ENCODE results near the gene GPR25.

DNA sequence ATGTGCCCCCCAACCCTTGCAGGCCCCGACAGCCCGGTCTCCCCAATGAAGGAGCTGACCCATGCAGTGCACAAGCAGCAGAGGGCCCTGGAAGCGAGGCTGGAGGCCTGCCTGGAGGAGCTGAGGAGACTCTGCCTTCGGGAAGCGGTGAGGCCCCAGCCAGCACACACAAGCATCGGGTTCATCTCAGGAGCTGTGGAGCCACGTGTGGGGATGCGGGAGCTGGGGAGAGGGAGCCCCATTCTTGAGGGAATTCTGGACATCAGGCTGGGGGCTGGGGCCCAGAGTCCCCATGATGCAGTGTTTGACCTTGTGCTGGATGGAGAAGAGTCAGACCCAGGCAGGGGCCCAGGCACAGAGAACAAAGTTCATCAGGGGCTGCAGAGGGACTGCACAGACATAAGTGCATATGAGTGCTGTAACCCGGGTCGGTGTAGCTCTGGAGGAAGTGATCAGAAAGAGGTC lies 26.7 kb downstream of the GPR25 start:
- TF ChIP-seq, protein P1, sequence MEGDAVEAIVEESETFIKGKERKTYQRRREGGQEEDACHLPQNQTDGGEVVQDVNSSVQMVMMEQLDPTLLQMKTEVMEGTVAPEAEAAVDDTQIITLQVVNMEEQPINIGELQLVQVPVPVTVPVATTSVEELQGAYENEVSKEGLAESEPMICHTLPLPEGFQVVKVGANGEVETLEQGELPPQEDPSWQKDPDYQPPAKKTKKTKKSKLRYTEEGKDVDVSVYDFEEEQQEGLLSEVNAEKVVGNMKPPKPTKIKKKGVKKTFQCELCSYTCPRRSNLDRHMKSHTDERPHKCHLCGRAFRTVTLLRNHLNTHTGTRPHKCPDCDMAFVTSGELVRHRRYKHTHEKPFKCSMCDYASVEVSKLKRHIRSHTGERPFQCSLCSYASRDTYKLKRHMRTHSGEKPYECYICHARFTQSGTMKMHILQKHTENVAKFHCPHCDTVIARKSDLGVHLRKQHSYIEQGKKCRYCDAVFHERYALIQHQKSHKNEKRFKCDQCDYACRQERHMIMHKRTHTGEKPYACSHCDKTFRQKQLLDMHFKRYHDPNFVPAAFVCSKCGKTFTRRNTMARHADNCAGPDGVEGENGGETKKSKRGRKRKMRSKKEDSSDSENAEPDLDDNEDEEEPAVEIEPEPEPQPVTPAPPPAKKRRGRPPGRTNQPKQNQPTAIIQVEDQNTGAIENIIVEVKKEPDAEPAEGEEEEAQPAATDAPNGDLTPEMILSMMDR (IDR thresholded peaks at IDR 0.05 in 8 of 11, conservative IDR thresholded peaks at IDR 0.05 in 3 of 11): no peak
- TF ChIP-seq POLR2AphosphoS5 (IDR thresholded peaks at IDR 0.05) (no peak), POLR2A (IDR thresholded peaks at IDR 0.05) (no peak)

Measured in spleen (tissue), 7 donors.